GM19193 (cell line): ENCODE results near the gene AEBP1.

Source experiments
- POLR2A ChIP-seq: IDR thresholded peaks from 4 replicates; pipeline ENCODE4 v1.6.1; 2011; ENCODE audit not compliant: insufficient read depth, insufficient read length; ENCODE audit errors: extremely low read depth

The AEBP1 gene

DNA sequence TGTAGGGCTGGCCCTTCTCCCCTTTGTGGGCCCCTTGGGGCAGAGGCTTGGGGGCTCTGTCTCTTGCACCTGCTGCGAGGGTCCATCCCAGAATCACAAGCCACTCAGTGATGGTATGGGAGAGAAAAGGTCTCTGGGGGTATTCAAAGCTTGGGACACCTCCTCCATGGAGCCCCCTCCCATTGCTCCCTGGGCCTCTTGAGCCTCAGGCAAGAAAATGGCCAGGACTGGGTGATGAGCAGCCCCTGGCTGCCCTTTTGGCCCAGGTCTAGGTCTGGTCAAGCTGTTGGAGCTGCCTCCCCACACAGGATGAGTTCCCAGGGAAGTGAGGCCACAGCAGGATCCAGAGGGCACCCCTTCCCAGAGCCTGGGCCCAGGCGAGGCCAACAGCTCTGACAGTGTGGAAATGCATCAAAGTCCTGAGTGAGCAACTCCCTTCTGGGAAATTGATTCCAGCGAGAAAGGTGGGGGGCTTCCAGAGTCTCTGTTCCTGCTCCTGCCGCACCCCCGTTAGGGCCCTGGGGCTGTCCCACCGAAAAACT, 40.4 kb downstream of the AEBP1 start:
- no peak for TF ChIP-seq POLR2A

DNA sequence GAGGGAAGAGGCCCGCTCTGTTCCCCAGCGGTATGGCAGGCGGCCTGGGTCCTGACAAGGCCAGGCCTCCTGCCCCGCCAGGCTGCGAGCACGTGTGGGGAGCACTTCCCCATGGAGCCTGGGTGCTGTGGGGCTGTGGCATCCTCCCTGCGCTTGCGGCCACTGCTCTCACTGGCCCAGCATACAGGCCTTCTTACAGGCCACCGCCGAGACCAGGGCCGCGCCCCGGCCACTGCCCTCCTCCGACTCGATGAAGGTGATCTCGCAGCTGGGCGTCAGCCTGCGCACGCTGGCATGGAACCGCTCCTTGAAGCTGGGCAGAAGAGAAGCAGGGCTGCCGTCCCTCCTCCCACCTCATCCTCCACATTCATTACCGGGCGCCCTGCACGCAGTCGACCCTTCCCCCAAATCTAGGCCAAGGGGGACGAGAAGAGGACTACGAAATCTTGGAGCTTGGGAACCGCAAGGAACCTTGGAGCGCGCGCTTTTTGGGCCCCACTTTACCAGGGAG, 40.9 kb downstream of the AEBP1 start:
- TF ChIP-seq POLR2A: no peak

DNA sequence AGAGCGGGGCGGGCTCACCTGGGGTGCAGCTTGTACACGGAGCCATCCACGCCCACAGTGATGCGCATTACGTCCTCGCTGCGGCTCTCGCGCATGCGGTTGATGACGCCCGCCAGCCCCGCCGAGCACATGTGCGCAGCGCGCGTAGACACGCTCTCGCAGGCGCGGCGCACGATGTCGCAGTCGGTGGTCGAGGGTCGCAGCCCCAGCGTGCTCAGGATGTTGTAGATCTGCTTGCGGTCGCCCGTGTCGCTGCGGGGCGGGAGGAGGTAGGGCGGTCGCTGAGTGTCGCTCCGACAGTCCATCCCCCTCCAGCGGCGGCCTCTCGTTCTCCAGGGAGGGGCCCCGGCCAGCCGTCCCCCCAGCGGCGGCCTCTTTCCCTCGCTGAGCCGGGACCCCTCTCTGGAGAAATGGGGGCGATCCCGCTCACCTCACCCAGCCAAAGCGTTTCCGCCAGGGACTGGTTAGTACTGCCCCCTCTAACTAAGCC, 41.4 kb downstream of the AEBP1 start:
- TF ChIP-seq POLR2A: no peak

DNA sequence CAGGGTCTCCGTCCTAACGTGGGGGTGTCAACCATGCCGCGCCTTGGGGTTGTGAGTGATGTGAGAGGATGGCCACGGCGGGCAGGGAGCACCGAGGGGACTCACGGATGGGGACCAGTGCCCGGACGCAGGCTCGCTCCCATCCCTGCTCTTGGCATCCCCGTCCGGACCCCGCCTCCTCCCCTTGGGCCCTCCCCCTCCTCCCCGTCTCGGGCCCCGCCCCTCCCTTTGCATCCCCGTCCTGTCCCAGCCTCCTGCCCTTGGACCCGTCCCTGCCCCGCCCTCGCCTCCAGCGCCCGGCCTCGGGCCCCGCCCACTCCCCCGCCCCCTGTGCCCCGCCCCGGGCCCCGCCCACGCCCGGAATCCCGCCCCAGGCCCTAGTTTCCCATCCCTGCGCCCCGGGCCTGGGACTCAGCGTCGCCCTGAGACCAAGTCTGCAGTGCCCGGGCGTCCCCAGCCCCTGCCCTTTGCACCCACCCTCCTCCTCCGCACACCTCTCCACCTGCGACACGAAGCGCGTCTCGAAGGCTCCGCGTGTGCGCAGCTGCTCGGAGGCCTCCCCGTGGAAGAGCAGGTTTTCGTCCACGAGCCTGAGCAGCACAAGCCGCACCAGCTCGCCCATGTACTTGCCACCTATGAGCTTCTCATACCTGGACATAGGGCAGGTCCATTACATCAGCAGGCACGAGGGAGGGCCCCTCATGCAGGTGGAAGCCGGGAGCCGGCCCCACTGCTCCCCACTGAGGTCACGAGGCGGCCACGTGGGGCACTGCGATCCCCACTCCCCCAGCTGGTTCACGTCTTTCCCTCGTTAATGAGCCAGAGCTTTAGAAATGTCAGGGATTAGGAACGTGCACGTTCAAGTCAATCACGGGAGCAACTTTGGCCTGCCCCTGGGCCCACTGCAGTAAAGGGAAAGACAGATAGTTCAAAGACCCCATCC, 42.1 kb downstream of the AEBP1 start:
- no peak for TF ChIP-seq POLR2A

DNA sequence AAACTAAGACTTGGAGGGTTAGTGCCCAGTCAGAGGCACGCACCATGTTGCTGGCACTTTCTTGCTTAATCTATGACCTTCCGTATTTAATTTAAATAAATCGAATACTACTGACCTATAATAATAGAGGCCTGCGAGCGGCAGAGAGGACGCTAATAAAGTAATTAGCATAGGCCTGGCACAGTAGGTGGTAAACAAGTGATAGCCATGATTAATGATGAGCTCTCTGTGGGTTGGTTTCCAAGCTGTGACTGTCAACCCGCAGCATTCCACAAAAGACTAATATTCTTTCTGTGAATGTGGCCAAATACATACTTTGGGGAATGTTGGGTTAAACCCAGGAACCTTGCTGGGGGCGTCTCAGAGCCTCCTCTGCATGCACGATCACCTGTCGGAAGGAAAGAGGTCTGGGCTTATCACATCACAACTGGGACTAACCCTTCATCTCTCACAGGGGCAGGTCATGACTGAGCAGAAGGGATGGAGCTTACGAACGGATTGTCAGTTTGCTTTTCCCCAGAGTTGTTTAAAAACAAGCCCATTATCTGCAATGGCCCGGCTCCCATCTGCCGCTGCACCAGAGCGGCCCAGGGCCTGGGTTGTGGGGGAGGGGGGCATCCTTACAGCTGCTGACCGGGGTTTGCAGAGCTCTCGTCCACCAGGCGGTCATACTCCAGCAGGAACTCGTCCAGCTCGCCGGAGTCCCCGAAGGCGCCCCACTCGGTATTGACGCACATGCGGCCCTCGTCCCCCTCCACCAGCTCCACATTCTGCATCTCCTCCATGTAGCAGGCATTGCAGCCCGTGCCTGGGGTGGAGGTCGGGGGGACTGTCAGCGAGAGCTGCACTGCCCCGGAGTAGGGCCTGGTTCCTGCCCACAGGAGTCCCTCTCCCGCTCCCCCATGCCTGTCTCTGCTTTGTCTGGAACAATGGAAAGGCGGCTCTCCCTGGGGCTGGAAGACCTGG, 43.2 kb downstream of the AEBP1 start:
- TF ChIP-seq POLR2A: no peak

DNA sequence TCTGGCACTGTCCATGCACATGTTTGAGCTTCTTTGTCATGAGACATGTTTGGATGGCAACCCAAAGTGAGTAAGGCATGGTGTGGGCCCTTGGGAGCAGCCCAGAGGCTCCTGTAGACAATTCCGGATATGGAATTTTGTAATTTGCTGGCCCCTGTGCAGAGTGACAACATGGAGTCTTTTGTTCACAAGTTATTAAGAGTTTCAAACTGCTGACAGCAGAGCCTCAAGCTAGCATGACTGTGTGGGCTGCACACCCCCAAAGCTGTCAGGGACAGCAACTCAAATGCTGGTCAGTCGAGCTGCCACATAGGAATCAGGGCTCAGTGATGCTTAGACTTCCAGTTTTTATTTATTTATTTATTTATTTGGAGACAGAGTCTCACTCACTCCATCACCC, 44.0 kb downstream of the AEBP1 start:
- TF ChIP-seq POLR2A: no peak

DNA sequence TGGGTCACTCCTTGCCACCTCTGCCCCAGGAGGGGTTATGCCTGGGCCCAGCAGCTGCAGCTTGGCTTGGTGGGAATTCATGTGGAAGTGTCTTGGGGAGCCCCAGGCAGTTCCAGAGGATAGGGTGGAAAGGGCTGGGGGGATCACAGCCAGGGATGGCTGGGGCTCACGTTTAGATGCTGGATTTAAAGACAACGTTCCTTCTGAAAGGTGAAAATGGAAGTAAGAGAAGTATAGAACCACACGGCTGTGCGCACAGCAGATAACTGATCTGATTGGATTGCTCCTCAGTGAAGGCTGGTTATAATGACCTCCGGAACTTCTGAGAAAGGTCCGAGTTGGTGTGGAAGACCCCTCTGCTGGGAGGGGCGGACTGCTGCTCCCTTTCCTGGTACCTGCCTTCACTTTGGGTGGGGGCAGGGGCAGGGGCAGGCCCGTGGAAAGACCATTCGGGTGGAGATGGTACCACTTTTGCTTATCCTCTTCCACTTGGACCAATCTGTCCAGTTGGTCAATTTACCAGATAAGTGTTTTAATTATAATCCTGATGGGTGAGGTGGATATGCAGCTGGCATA, 44.9 kb downstream of the AEBP1 start:
- no peak for TF ChIP-seq POLR2A

DNA sequence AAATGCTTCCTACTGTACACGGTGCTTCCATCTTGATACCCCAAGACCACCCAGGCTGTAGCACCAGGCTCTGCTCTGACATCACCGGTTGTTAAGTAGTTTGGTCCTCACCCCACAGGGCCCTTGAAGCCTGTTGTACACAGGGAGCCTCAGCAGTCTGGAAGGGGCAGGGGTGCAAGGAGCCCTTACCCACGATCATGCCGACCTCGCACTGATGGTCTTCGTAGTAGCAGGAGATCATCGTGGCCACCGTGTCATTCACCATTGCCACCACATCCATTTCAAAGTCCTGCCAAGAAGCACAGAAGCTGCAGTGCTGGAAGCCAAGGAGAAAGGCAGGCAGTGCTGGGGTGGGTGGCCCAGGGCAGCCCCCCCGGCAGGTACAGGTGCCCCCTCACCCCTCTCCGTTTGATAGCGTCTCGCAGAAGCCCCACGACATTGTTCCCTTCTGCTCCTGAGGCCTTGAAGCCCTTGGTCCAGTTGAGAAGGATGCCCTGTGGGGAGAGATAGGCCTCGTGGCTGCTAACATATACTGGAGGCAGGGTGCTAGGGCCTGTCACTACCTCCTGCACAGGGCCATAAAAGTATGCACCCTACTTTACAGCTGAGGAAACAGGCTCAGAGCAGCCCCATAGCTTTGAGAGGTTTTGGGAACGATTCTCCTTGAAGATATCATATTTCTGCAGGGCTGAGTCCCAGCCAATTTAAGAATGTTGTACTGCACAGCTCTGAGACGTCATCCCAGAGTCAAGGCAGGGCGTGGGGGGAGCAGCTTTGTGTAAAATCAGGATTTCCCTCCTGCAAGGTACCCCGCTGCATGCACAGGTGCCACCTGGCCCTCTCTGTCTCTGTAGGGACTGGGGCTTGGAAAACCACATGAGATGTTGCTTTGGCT, 45.7 kb downstream of the AEBP1 start:
- no peak for TF ChIP-seq POLR2A

DNA sequence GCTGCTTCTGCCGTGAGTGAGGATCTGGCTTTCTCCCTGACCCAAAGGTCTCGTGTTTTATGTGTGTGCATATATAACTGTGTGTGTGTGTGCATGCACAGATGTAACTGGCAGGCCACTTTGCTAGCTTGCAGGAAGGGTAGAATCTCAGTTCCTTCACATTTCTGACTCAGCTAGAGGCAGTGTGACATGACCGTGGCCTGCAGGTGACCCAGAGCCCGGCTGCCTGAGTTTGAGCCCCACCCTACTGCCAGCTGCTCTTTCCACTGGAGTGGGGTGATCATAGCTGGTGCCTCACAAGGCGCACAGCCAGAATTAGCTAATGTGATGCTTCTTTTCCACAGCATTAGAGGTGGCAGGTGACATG, 46.3 kb downstream of the AEBP1 start:
- TF ChIP-seq POLR2A: no peak

DNA sequence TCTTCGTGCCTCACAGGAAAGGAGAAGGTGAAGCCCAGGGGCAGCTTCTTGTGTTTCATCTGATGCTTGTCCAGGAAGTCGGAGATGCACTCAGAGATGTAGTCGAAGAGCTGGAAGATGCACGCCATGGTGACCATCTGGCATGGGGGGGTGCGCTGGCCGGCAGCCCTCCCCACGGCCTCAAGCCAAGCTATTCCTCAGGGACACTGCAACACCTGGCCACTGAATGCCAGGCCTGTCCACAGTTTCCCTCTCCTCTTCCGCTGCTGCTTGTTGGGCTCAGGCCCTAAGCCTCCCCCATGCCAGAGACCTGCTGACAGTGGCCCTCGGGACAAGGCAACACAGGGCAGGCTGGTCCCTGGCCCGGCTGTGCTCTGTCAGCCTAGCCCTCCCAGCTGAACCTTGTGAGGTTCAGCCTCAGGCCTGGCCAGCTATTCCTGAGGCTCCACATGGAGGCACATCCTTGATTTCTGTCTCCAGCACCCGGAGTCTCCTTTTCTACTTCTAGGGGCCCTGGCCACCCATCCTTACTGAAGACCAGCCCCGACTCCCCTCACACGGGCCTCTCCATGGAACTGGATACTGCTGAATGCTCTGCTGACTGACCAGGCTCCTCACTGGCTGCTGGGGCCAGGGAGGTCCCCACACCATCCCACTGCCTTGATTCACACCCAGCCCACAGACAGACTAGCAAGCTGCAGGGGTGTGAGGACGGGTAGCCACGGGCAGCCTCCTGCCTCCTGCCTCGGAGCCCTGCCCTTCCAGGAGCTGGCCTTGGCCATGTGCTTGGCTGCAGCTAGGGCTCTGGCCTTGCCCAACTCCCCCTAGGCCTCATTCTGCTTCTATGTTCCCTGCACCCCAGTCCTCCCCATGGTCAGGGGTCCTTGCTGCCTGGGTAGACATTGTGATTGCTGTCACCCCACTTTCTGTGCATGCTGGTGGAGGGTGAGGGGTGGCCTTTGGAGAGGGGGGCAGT, 47.1 kb downstream of the AEBP1 start:
- TF ChIP-seq POLR2A: no peak

DNA sequence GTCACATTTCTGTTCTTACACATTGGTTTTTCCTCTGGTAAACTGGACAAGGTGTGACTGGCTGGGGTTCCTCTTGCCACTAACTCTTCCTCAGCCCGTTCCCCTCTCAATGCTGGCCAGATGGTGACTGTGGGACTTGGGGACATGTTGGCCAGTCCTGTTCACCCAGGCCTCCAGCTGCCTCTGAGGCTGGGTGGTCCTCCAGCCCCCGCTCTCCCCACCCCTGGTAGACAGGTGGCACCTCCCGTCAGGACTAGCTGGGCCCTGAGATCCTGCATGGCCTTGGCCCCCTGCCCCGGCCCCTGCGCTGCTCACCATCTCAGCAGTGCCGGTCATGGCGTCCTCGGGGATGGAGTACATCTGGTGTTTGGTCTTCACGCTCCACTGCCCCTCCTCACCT, 47.8 kb downstream of the AEBP1 start:
- no peak for TF ChIP-seq POLR2A
